Thyroid gland (tissue), 4 donors: ENCODE results near the gene OCA2.

Experiments used
- CTCF ChIP-seq, 6 experiments: fragments of 200-600 bp in 3 of 6; fragments of 450-650 bp in 3 of 6; sonication (generic) in 3 of 6; IDR thresholded peaks; one replicate each; pipeline ENCODE4 v1.5.1; 2016 to 2019; ENCODE audit warnings: antibody characterized with exemption in 6 of 6, mild to moderate bottlenecking in 2 of 6, inconsistent platforms in 1 of 6, moderate library complexity in 1 of 6
- POLR2A ChIP-seq, 2 donors: fragments of 450-650 bp; IDR thresholded peaks; one replicate each; pipeline ENCODE4 v1.6.1; 2017; ENCODE audit warnings: antibody characterized with exemption in 2 of 2, mild to moderate bottlenecking in 2 of 2, moderate library complexity in 1 of 2

- no peak for TF ChIP-seq CTCF (IDR thresholded peaks at IDR 0.05)
- TF ChIP-seq POLR2A (IDR thresholded peaks at IDR 0.05): no peak
Measured at GRCh38 chr15:28058082-28058481, 41.0 kb downstream of the OCA2 start.
